ENCODE measurements around the gene TPO.

- TF ChIP-seq POLR2A (IDR thresholded peaks at IDR 0.05), result no peak
- no peak for TF ChIP-seq CTCF (IDR thresholded peaks at IDR 0.05)
Observed at GRCh38 chr2:1476617-1477195, 63.4 kb downstream of the TPO start.
